Peyer's patch (tissue), 4 donors: ENCODE results near the gene RELN.

Source experiments
- CTCF ChIP-seq, 6 experiments: fragments of 450-650 bp in 4 of 6; fragments of 200-600 bp in 2 of 6; sonication (generic) in 1 of 6; IDR thresholded peaks; one replicate each; pipeline ENCODE4 v1.5.1; 2017 to 2019; ENCODE audit warnings: antibody characterized with exemption in 6 of 6, mild to moderate bottlenecking in 3 of 6, moderate library complexity in 1 of 6
- POLR2A ChIP-seq, 2 donors: fragments of 450-650 bp; IDR thresholded peaks; one replicate each; pipeline ENCODE4 v1.5.1; 2017; ENCODE audit warnings: antibody characterized with exemption in 2 of 2, mild to moderate bottlenecking in 2 of 2, moderate library complexity in 2 of 2

- no peak for TF ChIP-seq CTCF (IDR thresholded peaks at IDR 0.05)
- TF ChIP-seq POLR2A (IDR thresholded peaks at IDR 0.05) = no peak
These were observed 185.8 kb downstream of the RELN start for GRCh38 chr7:103803631-103804030.
